Measurements from ENCODE around the gene ANKRD13D. TPM values are rescaled to one million over a fixed set of nuclear protein-coding genes. Genes with fewer than 3 reads are reported as not detected.

ANKRD13D gene
- total and polyA plus RNA-seq, 2 donors from 2014 or later: 21.9 to 68.3 TPM

- peaks cover 0 to 4% (median 0%) of the 10 kb centered on the region in 3 donors for H3K36me3 ChIP-seq (ENCODE audit: control insufficient read depth in 2 of 3, insufficient read depth in 3 of 3, low read length in 3 of 3)
- intact Hi-C loops (cut with DNase I): no loop called here
- DNase-seq (no peak), FAIRE-seq (no peak)
- no peak overlapping the region for H3K9ac ChIP-seq (ENCODE audit: low read length in 3 of 3)
- H3K4me1 ChIP-seq (ENCODE audit: control insufficient read depth in 2 of 3, insufficient read depth in 2 of 3, low read depth in 1 of 3, low read length in 3 of 3): peaks cover 0 to 3% (median 0%) of the 10 kb centered on the region in 3 donors
- H3K4me3 ChIP-seq (ENCODE audit: low read length in 3 of 3): no peak overlapping the region
- H3K9me3 ChIP-seq (ENCODE audit: control insufficient read depth in 2 of 3, insufficient read depth in 1 of 3, low read length in 3 of 3): no peaks in the 10 kb centered on the region
- no peak for TF ChIP-seq CTCF (IDR thresholded peaks at IDR 0.05; ENCODE audit: borderline replicate concordance, extremely low read depth, insufficient read depth)
- H3K27me3 ChIP-seq (ENCODE audit: control insufficient read depth, insufficient read depth, low read length): no peaks in the 10 kb centered on the region
- H3K27ac ChIP-seq (ENCODE audit: low read depth in 2 of 2, low read length in 2 of 2): no peak overlapping the region
Observed at GRCh38 chr11:67320691-67321090, 31.6 kb downstream of the ANKRD13D start.

- H3K9ac ChIP-seq (ENCODE audit: low read length in 3 of 3): no peak overlapping the region
- no peak for TF ChIP-seq CTCF (IDR thresholded peaks at IDR 0.05; ENCODE audit: borderline replicate concordance, extremely low read depth, insufficient read depth)
- H3K4me1 ChIP-seq (ENCODE audit: control insufficient read depth in 2 of 3, insufficient read depth in 2 of 3, low read depth in 1 of 3, low read length in 3 of 3): peaks cover 0 to 3% (median 0%) of the 10 kb centered on the region in 3 donors
- intact Hi-C loops (cut with DNase I): no loop called here
- H3K36me3 ChIP-seq (ENCODE audit: control insufficient read depth in 2 of 3, insufficient read depth in 3 of 3, low read length in 3 of 3): peaks cover 0 to 4% (median 0%) of the 10 kb centered on the region in 3 donors
- no peak overlapping the region for H3K4me3 ChIP-seq (ENCODE audit: low read length in 3 of 3)
- H3K27me3 ChIP-seq (ENCODE audit: control insufficient read depth, insufficient read depth, low read length): no peaks in the 10 kb centered on the region
- H3K27ac ChIP-seq (ENCODE audit: low read depth in 2 of 2, low read length in 2 of 2): no peak overlapping the region
- no peak for DNase-seq
- no peaks in the 10 kb centered on the region for H3K9me3 ChIP-seq (ENCODE audit: control insufficient read depth in 2 of 3, insufficient read depth in 1 of 3, low read length in 3 of 3)
- no peak for FAIRE-seq
Observed at GRCh38 chr11:67321313-67321871, 32.3 kb downstream of the ANKRD13D start.

- Histone ChIP-seq H3K9ac (ENCODE audit: low read length in 3 of 3) (no peak overlapping the region), H3K36me3 (ENCODE audit: control insufficient read depth in 2 of 3, insufficient read depth in 3 of 3, low read length in 3 of 3) (peaks cover 0 to 4% (median 0%) of the 10 kb centered on the region in 3 donors), H3K27ac (ENCODE audit: low read depth in 2 of 2, low read length in 2 of 2) (no peak overlapping the region), H3K4me3 (ENCODE audit: low read length in 3 of 3) (no peak overlapping the region), H3K9me3 (ENCODE audit: control insufficient read depth in 2 of 3, insufficient read depth in 1 of 3, low read length in 3 of 3) (no peaks in the 10 kb centered on the region), H3K27me3 (ENCODE audit: control insufficient read depth, insufficient read depth, low read length) (no peaks in the 10 kb centered on the region), H3K4me1 (ENCODE audit: control insufficient read depth in 2 of 3, insufficient read depth in 2 of 3, low read depth in 1 of 3, low read length in 3 of 3) (peaks cover 0 to 3% (median 0%) of the 10 kb centered on the region in 3 donors)
- no peak for TF ChIP-seq CTCF (IDR thresholded peaks at IDR 0.05; ENCODE audit: borderline replicate concordance, extremely low read depth, insufficient read depth)
- DNase-seq: no peak
- no peak for FAIRE-seq
- intact Hi-C loops (cut with DNase I): no loop called here
Observed at GRCh38 chr11:67322049-67322448, 32.9 kb downstream of the ANKRD13D start.

- DNase-seq: no peak
- Histone ChIP-seq H3K4me3 (ENCODE audit: low read length in 3 of 3) (no peak overlapping the region), H3K9me3 (ENCODE audit: control insufficient read depth in 2 of 3, insufficient read depth in 1 of 3, low read length in 3 of 3) (no peaks in the 10 kb centered on the region), H3K27me3 (ENCODE audit: control insufficient read depth, insufficient read depth, low read length) (no peaks in the 10 kb centered on the region), H3K4me1 (ENCODE audit: control insufficient read depth in 2 of 3, insufficient read depth in 2 of 3, low read depth in 1 of 3, low read length in 3 of 3) (no peaks in the 10 kb centered on the region), H3K9ac (ENCODE audit: low read length in 3 of 3) (no peak overlapping the region), H3K36me3 (ENCODE audit: control insufficient read depth in 2 of 3, insufficient read depth in 3 of 3, low read length in 3 of 3) (peaks cover 0 to 4% (median 0%) of the 10 kb centered on the region in 3 donors), H3K27ac (ENCODE audit: low read depth in 2 of 2, low read length in 2 of 2) (no peak overlapping the region)
- no peak for FAIRE-seq
- intact Hi-C loops (cut with DNase I): no loop called here
- no peak for TF ChIP-seq CTCF (IDR thresholded peaks at IDR 0.05; ENCODE audit: borderline replicate concordance, extremely low read depth, insufficient read depth)
Observed at GRCh38 chr11:67323526-67323925, 34.4 kb downstream of the ANKRD13D start.

All from kidney (tissue), 14 donors.